ENCODE results near the gene BFSP1.

Gene BFSP1

DNA sequence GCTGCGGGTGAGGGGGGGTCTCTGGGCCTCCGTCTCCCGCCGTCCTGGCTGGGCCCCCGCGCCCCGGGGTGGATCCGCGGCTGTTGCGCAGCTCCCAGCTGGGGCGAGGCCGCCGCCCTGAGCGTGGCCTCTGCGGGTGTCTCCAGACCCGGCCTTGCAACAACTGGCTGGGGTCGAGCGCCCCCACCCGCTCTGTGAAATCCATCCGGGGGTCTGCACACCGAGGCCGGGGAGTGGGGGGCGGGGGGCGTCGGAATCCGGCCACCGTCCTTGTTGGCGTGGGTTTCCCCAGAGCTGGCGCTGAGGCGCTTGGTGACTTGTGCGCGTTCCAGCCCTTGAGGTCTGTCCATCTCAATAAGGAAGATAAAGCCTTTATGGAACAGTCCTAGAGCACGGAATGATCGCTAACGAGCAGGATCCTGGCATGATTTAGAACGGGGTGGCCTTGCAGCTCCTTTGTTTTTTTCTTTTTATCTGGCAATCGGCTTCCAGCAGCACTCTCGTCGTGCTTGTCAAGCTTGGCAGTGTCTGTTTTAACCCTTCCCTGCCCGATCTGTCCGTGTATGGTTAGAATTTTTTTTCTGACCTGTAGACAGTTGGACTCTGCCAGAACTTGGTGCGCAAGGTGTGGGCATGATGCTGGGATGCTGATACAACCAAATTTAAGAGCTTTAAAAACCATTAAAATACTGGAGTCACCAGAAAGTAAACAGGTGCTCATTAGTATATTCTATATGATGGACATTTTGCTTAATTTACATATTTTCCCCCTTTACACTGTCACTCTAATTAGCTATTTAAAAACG is 39.4 kb upstream of the BFSP1 start (continued):
- peak; percentile 35; the same call in 1 of the 2 replicates for TF ChIP-seq SCRT2 (tag by site-specific recombination; IDR thresholded peaks at IDR 0.05)
- TF ChIP-seq ZNF585B (tag by site-specific recombination; IDR thresholded peaks at IDR 0.05), result no peak
- peak; percentile 67 for TF ChIP-seq ZNF335 (tag by site-specific recombination; conservative IDR thresholded peaks at IDR 0.05)
- TF ChIP-seq, protein P1, sequence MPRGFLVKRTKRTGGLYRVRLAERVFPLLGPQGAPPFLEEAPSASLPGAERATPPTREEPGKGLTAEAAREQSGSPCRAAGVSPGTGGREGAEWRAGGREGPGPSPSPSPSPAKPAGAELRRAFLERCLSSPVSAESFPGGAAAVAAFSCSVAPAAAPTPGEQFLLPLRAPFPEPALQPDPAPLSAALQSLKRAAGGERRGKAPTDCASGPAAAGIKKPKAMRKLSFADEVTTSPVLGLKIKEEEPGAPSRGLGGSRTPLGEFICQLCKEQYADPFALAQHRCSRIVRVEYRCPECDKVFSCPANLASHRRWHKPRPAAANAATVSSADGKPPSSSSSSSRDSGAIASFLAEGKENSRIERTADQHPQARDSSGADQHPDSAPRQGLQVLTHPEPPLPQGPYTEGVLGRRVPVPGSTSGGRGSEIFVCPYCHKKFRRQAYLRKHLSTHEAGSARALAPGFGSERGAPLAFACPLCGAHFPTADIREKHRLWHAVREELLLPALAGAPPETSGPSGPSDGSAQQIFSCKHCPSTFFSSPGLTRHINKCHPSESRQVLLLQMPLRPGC (tag by site-specific recombination; IDR thresholded peaks at IDR 0.05), result no peak
- TF ChIP-seq ZNF157 (tag by site-specific recombination; IDR thresholded peaks at IDR 0.05), result no peak
- no peak for TF ChIP-seq ZNF311 (tag by site-specific recombination; IDR thresholded peaks at IDR 0.05; ENCODE audit: borderline replicate concordance)
- TF ChIP-seq, protein P2, sequence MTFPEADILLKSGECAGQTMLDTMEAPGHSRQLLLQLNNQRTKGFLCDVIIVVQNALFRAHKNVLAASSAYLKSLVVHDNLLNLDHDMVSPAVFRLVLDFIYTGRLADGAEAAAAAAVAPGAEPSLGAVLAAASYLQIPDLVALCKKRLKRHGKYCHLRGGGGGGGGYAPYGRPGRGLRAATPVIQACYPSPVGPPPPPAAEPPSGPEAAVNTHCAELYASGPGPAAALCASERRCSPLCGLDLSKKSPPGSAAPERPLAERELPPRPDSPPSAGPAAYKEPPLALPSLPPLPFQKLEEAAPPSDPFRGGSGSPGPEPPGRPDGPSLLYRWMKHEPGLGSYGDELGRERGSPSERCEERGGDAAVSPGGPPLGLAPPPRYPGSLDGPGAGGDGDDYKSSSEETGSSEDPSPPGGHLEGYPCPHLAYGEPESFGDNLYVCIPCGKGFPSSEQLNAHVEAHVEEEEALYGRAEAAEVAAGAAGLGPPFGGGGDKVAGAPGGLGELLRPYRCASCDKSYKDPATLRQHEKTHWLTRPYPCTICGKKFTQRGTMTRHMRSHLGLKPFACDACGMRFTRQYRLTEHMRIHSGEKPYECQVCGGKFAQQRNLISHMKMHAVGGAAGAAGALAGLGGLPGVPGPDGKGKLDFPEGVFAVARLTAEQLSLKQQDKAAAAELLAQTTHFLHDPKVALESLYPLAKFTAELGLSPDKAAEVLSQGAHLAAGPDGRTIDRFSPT (tag by site-specific recombination; IDR thresholded peaks at IDR 0.05), result no peak
- TF ChIP-seq, protein P3, sequence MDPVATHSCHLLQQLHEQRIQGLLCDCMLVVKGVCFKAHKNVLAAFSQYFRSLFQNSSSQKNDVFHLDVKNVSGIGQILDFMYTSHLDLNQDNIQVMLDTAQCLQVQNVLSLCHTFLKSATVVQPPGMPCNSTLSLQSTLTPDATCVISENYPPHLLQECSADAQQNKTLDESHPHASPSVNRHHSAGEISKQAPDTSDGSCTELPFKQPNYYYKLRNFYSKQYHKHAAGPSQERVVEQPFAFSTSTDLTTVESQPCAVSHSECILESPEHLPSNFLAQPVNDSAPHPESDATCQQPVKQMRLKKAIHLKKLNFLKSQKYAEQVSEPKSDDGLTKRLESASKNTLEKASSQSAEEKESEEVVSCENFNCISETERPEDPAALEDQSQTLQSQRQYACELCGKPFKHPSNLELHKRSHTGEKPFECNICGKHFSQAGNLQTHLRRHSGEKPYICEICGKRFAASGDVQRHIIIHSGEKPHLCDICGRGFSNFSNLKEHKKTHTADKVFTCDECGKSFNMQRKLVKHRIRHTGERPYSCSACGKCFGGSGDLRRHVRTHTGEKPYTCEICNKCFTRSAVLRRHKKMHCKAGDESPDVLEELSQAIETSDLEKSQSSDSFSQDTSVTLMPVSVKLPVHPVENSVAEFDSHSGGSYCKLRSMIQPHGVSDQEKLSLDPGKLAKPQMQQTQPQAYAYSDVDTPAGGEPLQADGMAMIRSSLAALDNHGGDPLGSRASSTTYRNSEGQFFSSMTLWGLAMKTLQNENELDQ (tag by site-specific recombination; IDR thresholded peaks at IDR 0.05; ENCODE audit: low read depth), result no peak
- TF ChIP-seq ZNF416 (tag by site-specific recombination; IDR thresholded peaks at IDR 0.05), result no peak
- no peak for TF ChIP-seq ZNF133 (tag by site-specific recombination; IDR thresholded peaks at IDR 0.05)
- TF ChIP-seq, protein P4, sequence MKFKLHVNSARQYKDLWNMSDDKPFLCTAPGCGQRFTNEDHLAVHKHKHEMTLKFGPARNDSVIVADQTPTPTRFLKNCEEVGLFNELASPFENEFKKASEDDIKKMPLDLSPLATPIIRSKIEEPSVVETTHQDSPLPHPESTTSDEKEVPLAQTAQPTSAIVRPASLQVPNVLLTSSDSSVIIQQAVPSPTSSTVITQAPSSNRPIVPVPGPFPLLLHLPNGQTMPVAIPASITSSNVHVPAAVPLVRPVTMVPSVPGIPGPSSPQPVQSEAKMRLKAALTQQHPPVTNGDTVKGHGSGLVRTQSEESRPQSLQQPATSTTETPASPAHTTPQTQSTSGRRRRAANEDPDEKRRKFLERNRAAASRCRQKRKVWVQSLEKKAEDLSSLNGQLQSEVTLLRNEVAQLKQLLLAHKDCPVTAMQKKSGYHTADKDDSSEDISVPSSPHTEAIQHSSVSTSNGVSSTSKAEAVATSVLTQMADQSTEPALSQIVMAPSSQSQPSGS (tag by site-specific recombination; IDR thresholded peaks at IDR 0.05; ENCODE audit: low read depth), result no peak
- TF ChIP-seq, protein P5, sequence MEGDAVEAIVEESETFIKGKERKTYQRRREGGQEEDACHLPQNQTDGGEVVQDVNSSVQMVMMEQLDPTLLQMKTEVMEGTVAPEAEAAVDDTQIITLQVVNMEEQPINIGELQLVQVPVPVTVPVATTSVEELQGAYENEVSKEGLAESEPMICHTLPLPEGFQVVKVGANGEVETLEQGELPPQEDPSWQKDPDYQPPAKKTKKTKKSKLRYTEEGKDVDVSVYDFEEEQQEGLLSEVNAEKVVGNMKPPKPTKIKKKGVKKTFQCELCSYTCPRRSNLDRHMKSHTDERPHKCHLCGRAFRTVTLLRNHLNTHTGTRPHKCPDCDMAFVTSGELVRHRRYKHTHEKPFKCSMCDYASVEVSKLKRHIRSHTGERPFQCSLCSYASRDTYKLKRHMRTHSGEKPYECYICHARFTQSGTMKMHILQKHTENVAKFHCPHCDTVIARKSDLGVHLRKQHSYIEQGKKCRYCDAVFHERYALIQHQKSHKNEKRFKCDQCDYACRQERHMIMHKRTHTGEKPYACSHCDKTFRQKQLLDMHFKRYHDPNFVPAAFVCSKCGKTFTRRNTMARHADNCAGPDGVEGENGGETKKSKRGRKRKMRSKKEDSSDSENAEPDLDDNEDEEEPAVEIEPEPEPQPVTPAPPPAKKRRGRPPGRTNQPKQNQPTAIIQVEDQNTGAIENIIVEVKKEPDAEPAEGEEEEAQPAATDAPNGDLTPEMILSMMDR (tag by site-specific recombination; IDR thresholded peaks at IDR 0.05), result peak; percentile 32; the same call in 1 of the 2 replicates
- TF ChIP-seq, protein P6, sequence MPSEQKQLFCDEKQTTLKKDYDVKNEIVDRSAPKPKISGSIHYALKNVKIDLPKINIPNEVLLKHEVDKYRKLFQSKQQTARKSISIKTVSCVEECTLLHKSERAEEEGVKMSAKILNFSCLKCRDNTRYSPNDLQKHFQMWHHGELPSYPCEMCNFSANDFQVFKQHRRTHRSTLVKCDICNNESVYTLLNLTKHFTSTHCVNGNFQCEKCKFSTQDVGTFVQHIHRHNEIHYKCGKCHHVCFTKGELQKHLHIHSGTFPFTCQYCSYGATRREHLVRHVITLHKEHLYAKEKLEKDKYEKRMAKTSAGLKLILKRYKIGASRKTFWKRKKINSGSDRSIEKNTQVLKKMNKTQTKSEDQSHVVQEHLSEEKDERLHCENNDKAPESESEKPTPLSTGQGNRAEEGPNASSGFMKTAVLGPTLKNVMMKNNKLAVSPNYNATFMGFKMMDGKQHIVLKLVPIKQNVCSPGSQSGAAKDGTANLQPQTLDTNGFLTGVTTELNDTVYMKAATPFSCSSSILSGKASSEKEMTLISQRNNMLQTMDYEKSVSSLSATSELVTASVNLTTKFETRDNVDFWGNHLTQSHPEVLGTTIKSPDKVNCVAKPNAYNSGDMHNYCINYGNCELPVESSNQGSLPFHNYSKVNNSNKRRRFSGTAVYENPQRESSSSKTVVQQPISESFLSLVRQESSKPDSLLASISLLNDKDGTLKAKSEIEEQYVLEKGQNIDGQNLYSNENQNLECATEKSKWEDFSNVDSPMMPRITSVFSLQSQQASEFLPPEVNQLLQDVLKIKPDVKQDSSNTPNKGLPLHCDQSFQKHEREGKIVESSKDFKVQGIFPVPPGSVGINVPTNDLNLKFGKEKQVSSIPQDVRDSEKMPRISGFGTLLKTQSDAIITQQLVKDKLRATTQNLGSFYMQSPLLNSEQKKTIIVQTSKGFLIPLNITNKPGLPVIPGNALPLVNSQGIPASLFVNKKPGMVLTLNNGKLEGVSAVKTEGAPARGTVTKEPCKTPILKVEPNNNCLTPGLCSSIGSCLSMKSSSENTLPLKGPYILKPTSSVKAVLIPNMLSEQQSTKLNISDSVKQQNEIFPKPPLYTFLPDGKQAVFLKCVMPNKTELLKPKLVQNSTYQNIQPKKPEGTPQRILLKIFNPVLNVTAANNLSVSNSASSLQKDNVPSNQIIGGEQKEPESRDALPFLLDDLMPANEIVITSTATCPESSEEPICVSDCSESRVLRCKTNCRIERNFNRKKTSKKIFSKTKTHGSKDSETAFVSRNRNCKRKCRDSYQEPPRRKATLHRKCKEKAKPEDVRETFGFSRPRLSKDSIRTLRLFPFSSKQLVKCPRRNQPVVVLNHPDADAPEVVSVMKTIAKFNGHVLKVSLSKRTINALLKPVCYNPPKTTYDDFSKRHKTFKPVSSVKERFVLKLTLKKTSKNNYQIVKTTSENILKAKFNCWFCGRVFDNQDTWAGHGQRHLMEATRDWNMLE (tag by site-specific recombination; conservative IDR thresholded peaks at IDR 0.05; ENCODE audit: low read depth), result no peak
- no peak for TF ChIP-seq MEIS1 (CRISPR knock-in tag; IDR thresholded peaks at IDR 0.05; ENCODE audit: borderline replicate concordance)
- TF ChIP-seq ZNF548 (tag by site-specific recombination; IDR thresholded peaks at IDR 0.05), result no peak
- no peak for TF ChIP-seq ZNF302 (tag by site-specific recombination; IDR thresholded peaks at IDR 0.05; ENCODE audit: low read depth)
- no peak for TF ChIP-seq ZNF184 (tag by site-specific recombination; IDR thresholded peaks at IDR 0.05)
- no peak for TF ChIP-seq ZNF211 (tag by site-specific recombination; IDR thresholded peaks at IDR 0.05; ENCODE audit: low read depth)
- TF ChIP-seq, protein P7, sequence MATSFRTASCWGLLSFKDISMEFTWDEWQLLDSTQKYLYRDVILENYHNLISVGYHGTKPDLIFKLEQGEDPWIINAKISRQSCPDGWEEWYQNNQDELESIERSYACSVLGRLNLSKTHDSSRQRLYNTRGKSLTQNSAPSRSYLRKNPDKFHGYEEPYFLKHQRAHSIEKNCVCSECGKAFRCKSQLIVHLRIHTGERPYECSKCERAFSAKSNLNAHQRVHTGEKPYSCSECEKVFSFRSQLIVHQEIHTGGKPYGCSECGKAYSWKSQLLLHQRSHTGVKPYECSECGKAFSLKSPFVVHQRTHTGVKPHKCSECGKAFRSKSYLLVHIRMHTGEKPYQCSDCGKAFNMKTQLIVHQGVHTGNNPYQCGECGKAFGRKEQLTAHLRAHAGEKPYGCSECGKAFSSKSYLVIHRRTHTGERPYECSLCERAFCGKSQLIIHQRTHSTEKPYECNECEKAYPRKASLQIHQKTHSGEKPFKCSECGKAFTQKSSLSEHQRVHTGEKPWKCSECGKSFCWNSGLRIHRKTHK (tag by site-specific recombination; IDR thresholded peaks at IDR 0.05), result no peak
- TF ChIP-seq ZBTB7A (tag by site-specific recombination; IDR thresholded peaks at IDR 0.05; ENCODE audit: low read depth), result no peak
- peak; percentile 64; the same call in 1 of the 2 replicates for TF ChIP-seq ZNF366 (tag by site-specific recombination; conservative IDR thresholded peaks at IDR 0.05)
- no peak for TF ChIP-seq ZNF830 (tag by site-specific recombination; IDR thresholded peaks at IDR 0.05; ENCODE audit: low read depth)
